GM19240 (cell line): ENCODE results near the gene USP35.

Experiments
- DNase-seq: peaks from one replicate; pipeline ENCODE4 v3.0.0; 2011; ENCODE audit warnings: low spot score; ENCODE audit not compliant: insufficient read length

USP35 gene

GRCh38 chr11:78195917-78196560 lies 7.3 kb downstream of the USP35 start:
- DNase-seq, result no peak

DNA sequence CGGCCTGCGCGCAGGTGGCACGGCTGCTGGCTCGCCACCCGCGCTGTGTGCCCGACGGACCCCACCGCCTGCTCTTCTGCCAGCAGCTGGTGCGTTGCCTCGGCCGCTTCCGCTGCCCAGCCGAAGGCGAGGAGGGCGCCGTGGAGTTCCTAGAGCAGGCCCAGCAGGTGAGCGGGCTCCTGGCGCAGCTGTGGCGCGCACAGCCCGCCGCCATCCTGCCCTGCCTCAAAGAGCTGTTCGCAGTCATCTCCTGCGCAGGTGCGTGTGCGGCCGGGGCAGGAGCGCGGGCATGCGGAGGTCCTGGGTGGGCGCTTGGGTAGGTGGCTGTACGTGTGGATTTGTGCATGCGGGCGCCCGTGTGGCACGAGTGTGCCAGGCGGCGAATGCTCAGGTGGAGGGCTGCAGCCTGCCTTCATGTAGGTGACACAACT lies 8.0 kb downstream of the USP35 start:
- DNase-seq, result no peak

- DNase-seq, result no peak
These were observed 9.1 kb downstream of the USP35 start for GRCh38 chr11:78197816-78198215.

GRCh38 chr11:78199015-78199652 lies 10.4 kb downstream of the USP35 start:
- DNase-seq, result no peak

DNA sequence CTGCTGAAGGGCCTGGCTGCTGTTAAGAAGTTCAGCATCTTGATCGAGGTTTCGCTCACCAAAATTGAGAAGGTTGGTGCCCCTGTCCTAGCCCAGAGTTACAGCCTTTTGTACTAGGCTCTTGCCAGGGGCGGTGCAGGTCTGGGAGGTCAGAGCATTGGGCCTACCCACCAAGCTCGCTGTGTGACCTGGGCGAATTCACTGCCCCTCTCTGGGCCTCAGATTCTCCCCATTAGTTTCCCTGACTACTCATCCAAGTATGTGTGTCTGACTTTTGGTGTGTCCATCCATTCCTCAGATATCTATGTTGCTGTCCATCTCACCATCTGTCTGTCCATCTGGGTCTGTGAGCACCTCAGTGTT lies 10.9 kb downstream of the USP35 start:
- DNase-seq, result no peak

DNA sequence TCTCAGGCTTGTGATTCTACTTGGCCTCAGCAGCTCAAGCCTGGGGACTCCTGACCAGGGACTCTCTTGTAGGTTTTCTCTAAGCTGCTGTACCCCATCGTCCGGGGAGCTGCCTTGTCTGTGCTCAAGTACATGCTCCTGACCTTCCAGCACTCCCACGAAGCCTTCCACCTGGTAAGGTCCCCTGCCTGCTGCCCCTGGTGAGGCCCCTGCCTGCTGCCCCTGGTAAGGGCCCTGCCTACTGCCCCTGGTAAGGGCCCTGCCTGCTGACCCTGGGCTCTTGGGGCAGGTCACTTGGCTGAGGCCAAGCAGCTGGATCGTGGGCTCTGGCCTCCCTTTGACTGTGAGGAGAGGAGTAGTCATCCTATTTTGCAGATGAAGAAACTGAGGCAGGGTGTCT lies 11.3 kb downstream of the USP35 start:
- DNase-seq, result no peak

- DNase-seq, result no peak
These were observed 11.8 kb downstream of the USP35 start for GRCh38 chr11:78200553-78200952.

GRCh38 chr11:78201096-78201818 lies 12.5 kb downstream of the USP35 start:
- no peak for DNase-seq

DNA sequence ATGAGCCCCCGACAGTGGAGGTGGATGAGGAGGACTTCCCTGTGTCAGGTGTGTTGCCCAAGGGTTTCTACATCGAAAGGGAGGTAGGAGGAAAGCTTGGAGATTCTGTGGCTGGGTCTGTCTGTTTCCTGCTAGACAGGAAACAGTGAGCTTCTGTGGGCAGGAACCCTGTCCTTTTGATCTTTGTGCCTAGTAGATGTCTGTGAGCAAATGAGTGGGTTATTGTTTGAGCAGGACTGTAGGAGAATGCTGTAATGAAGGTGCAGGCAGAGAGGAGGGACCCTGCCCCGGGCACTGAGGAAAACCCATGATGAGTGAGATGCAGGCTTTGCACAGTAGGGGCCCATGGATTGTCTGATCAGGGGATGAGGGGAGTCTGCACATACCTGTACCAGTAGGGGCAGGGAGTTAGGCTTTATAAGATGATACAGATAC lies 14.0 kb downstream of the USP35 start:
- no peak for DNase-seq

DNA sequence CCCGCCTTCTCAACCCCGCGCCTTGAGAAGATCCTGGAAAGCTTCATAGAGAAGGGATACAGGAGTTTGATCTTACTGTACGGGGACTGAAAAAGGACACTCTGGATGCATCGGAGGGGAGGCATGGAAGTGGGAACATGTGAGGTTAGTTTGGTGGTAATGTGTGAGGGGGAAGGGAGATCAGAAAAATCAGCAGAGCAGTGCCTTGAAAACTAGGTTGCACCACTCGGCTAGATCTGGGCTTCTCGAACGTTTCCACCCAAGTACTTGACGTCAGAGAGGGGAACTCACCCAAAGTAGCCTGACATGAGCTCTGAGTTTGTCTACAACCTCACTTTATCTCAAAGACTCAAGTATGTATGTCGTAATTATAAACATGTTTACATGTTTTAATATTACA lies 14.5 kb downstream of the USP35 start:
- no peak for DNase-seq

GRCh38 chr11:78205256-78205655 lies 16.5 kb downstream of the USP35 start:
- no peak for DNase-seq

- DNase-seq, result no peak
These were observed 17.0 kb downstream of the USP35 start for GRCh38 chr11:78205691-78206090.

GRCh38 chr11:78207532-78208256 lies 19.0 kb downstream of the USP35 start:
- no peak for DNase-seq

DNA sequence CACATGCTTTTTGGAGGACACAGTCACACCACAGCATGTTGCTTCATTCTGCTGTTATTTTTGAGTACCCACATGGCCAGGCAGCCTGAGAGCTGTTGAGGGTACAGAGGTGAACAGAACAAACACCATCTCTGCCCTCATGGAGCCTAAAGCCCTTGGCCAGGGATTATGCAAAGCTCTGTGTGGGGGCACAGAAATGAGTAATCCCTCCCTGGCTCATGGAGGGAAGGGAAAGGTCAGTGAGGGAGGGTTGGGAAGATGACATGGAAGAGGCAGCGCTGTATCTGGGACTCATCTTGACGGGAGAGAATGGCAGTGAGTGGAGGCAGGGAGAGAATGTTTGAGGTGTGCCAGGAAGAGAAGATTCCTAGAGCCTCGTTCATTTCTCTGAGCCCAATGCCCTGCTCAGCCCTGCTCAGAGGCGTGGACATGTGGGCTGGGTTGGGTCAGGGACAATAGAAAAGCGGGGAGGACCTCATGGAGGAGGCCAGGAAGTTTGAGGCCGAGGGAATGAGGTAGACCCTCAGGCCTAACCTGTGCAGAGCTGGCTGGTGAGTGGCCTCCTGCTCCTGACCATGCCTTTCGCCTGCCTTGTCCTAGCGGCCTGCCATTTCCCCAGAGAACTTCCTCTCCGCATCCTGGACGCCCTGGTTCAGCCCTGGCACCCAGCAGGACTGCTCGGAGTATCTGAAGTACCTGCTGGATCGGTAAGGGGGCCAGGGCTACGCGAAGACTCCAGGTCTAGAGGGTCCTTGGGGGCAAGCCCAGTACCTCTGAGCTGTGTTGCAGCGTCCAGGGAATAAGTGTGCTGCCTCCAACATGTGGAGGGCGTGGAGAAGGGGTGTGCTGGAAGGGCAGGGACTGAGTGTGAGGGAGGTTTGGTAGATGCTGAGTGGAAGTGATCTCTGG lies 19.8 kb downstream of the USP35 start:
- no peak for DNase-seq

GRCh38 chr11:78209478-78209877 lies 20.8 kb downstream of the USP35 start:
- DNase-seq, result no peak

GRCh38 chr11:78210000-78210608 lies 21.4 kb downstream of the USP35 start:
- DNase-seq, result no peak

- DNase-seq, result no peak
These were observed 22.8 kb downstream of the USP35 start for GRCh38 chr11:78211565-78211964.

- no peak for DNase-seq
These were observed 24.1 kb downstream of the USP35 start for GRCh38 chr11:78212586-78213371.

- no peak for DNase-seq
These were observed 25.0 kb downstream of the USP35 start for GRCh38 chr11:78213526-78214330.
